HepG2 (cell line): ENCODE results near the gene EXOC6B. TPM values are rescaled to one million over a fixed set of nuclear protein-coding genes. Genes with fewer than 3 reads are reported as not detected.

Experiments used
- BCL3 ChIP-seq: sonication (generic); formaldehyde crosslinking; IDR thresholded peaks from 2 replicates; pipeline ENCODE4 v1.5.1; 2020; ENCODE audit warnings: mild to moderate bottlenecking, missing genetic modification reagents, moderate library complexity
- HES4 ChIP-seq: sonication (generic); formaldehyde crosslinking; IDR thresholded peaks from 2 replicates; pipeline ENCODE4 v1.9.0; 2021; ENCODE audit warnings: mild to moderate bottlenecking, missing genetic modification reagents, borderline replicate concordance
- HMGXB3 ChIP-seq: sonication (generic); formaldehyde crosslinking; IDR thresholded peaks from 2 replicates; pipeline ENCODE4 v1.4.0; 2020; ENCODE audit warnings: missing genetic modification reagents, borderline replicate concordance
- PAF1 ChIP-seq: IDR thresholded peaks from 2 replicates; pipeline ENCODE4 v1.6.1; 2016; ENCODE audit warnings: missing genetic modification reagents, missing compliant biosample characterization
- SMAD1 ChIP-seq: sonication (generic); formaldehyde crosslinking; IDR thresholded peaks from 2 replicates; pipeline ENCODE4 v1.4.0; 2020; ENCODE audit warnings: missing genetic modification reagents, low read depth, mild to moderate bottlenecking, borderline replicate concordance
- SOX6 ChIP-seq, 2 experiments: fragments of 450-650 bp in 1 of 2; sonication (generic) in 1 of 2; formaldehyde crosslinking in 1 of 2; IDR thresholded peaks; 2 replicates each; pipeline versions ENCODE4 v1.4.0 to v1.6.1; 2017 to 2020; ENCODE audit warnings: antibody characterized with exemption in 1 of 2, mild to moderate bottlenecking in 1 of 2, missing genetic modification reagents in 1 of 2
- SRSF9 ChIP-seq: fragments of 200-400 bp; formaldehyde crosslinking; IDR thresholded peaks from 2 replicates; pipeline ENCODE4 v1.6.1; 2018; ENCODE audit warnings: borderline replicate concordance, mild to moderate bottlenecking, low read depth, low read length; ENCODE audit not compliant: insufficient read depth, poor library complexity, severe bottlenecking
- THAP7 ChIP-seq: sonication (generic); formaldehyde crosslinking; IDR thresholded peaks from 2 replicates; pipeline ENCODE4 v1.8.1; 2023; ENCODE audit warnings: mild to moderate bottlenecking, missing genetic modification reagents
- ZNF143 ChIP-seq: sonication (generic); formaldehyde crosslinking; IDR thresholded peaks from 2 replicates; pipeline ENCODE4 v1.4.0; 2020; ENCODE audit warnings: missing genetic modification reagents
- ZNF180 ChIP-seq: sonication (generic); formaldehyde crosslinking; IDR thresholded peaks from 2 replicates; pipeline ENCODE4 v1.4.0; 2020; ENCODE audit warnings: low read depth, missing genetic modification reagents, borderline replicate concordance
- ZNF556 ChIP-seq: sonication (generic); formaldehyde crosslinking; IDR thresholded peaks from 2 replicates; pipeline ENCODE4 v1.4.0; 2020; ENCODE audit warnings: mild to moderate bottlenecking, missing genetic modification reagents, borderline replicate concordance
- ZNF598 ChIP-seq: sonication (generic); formaldehyde crosslinking; IDR thresholded peaks from 2 replicates; pipeline ENCODE4 v1.5.1; 2020; ENCODE audit warnings: mild to moderate bottlenecking, missing genetic modification reagents, borderline replicate concordance
- ZNF687 ChIP-seq: sonication (generic); formaldehyde crosslinking; IDR thresholded peaks from 2 replicates; pipeline ENCODE4 v1.5.1; 2020; ENCODE audit warnings: mild to moderate bottlenecking, missing genetic modification reagents, moderate library complexity
- ZNF710 ChIP-seq: sonication (generic); formaldehyde crosslinking; IDR thresholded peaks from 2 replicates; pipeline ENCODE4 v1.5.0; 2020; ENCODE audit warnings: mild to moderate bottlenecking, missing genetic modification reagents, borderline replicate concordance
- polyA plus RNA-seq, 8 experiments: library from polyadenylated mRNA; depleted of rRNA in 3 of 8; stranded (reverse) in 7 of 8; unstranded in 1 of 8; fragments of >200 nt; fragmentation: Illumina TruSeq in 4 of 8; extraction: Trizol in 4 of 8; gene quantifications; 2 replicates each; pipeline versions ENCODE4 v1.2.1 to v1.2.3, GENCODE V29; 2011 to 2016; ENCODE audit warnings: low read depth in 4 of 8, missing spikeins in 1 of 8, mixed read lengths in 1 of 8; ENCODE audit not compliant: insufficient read depth in 1 of 8
- total RNA-seq, 5 experiments: library from RNA; depleted of rRNA; stranded (reverse); fragments of >200 nt; fragmentation: Illumina TruSeq; extraction: Trizol; gene quantifications; 2 replicates each; pipeline ENCODE4 v1.2.3, GENCODE V29; 2016; ENCODE audit warnings: low read depth in 1 of 5

Gene EXOC6B
- total and polyA plus RNA-seq, 2 of the 13 experiments (the other 11 are each of a cell fraction or from before 2014, with no cell fraction given) = 9.1 to 15.9 TPM

- peak; percentile 40; the same call in 1 of the 2 replicates for TF ChIP-seq HMGXB3 (CRISPR knock-in tag)
- TF ChIP-seq ZNF710 (CRISPR knock-in tag) = peak; percentile 51; the same call in 1 of the 2 replicates
- no peak for TF ChIP-seq THAP7
- peak; percentile 58; the same call in 1 of the 2 replicates for TF ChIP-seq BCL3 (CRISPR knock-in tag)
- TF ChIP-seq PAF1 = no peak
- TF ChIP-seq ZNF143 (CRISPR knock-in tag) = peak; percentile 76
- no peak for TF ChIP-seq ZNF180 (CRISPR knock-in tag)
- TF ChIP-seq ZNF556 = peak; percentile 98
- no peak for TF ChIP-seq HES4 (CRISPR knock-in tag)
- no peak for TF ChIP-seq SRSF9
- no peak for TF ChIP-seq SOX6 (IDR thresholded peaks at IDR 0.05)
- peak; percentile 68 for TF ChIP-seq SOX6 (CRISPR knock-in tag; IDR thresholded peaks at IDR 0.05)
- TF ChIP-seq ZNF687 = peak; percentile 92
- TF ChIP-seq ZNF598 (CRISPR knock-in tag) = peak; percentile 97; the same call in 1 of the 2 replicates
- TF ChIP-seq SMAD1 (CRISPR knock-in tag) = 0 out of 2 replicates have a peak, but pooled peaks have one; percentile 49
These were observed 36.6 kb upstream of the EXOC6B start (continued) for GRCh38 chr2:72862239-72862988.
